HepG2 (cell line): ENCODE measurements around the gene LRP1B. TPM values are rescaled to one million over a fixed set of nuclear protein-coding genes. Genes with fewer than 3 reads are reported as not detected.

Source experiments
- HOXA5 ChIP-seq: sonication (generic); formaldehyde crosslinking; IDR thresholded peaks from 2 replicates; pipeline ENCODE4 v1.4.0; 2020; ENCODE audit warnings: missing genetic modification reagents
- NR2F2 ChIP-seq: IDR thresholded peaks from 2 replicates; pipeline ENCODE4 v1.6.1; 2012; ENCODE audit warnings: low read depth, inconsistent platforms, borderline replicate concordance
- ZNF207 ChIP-seq: fragments of 450-650 bp; IDR thresholded peaks from 2 replicates; pipeline ENCODE4 v1.6.1; 2016; ENCODE audit warnings: antibody characterized with exemption, borderline replicate concordance
- ZNF484 ChIP-seq: sonication (generic); formaldehyde crosslinking; IDR thresholded peaks from 2 replicates; pipeline ENCODE4 v1.5.1; 2020; ENCODE audit warnings: mild to moderate bottlenecking, low read depth, missing genetic modification reagents, borderline replicate concordance
- ZNF777 ChIP-seq: sonication (generic); formaldehyde crosslinking; IDR thresholded peaks from 2 replicates; pipeline ENCODE4 v1.4.0; 2020; ENCODE audit warnings: missing genetic modification reagents
- polyA plus RNA-seq, 8 experiments: library from polyadenylated mRNA; depleted of rRNA in 3 of 8; stranded (reverse) in 7 of 8; unstranded in 1 of 8; fragments of >200 nt; fragmentation: Illumina TruSeq in 4 of 8; extraction: Trizol in 4 of 8; gene quantifications; 2 replicates each; pipeline versions ENCODE4 v1.2.1 to v1.2.3, GENCODE V29; 2011 to 2016; ENCODE audit warnings: low read depth in 4 of 8, missing spikeins in 1 of 8, mixed read lengths in 1 of 8; ENCODE audit not compliant: insufficient read depth in 1 of 8
- total RNA-seq, 5 experiments: library from RNA; depleted of rRNA; stranded (reverse); fragments of >200 nt; fragmentation: Illumina TruSeq; extraction: Trizol; gene quantifications; 2 replicates each; pipeline ENCODE4 v1.2.3, GENCODE V29; 2016; ENCODE audit warnings: low read depth in 1 of 5
- TF ChIP-seq, protein P1 (sequence below): sonication (generic); formaldehyde crosslinking; IDR thresholded peaks from 2 replicates; pipeline ENCODE4 v1.8.0; 2022; ENCODE audit warnings: mild to moderate bottlenecking, missing genetic modification reagents, borderline replicate concordance
- TF ChIP-seq, protein P2 (sequence below): IDR thresholded peaks from 2 replicates; pipeline ENCODE4 v1.6.1; 2016; ENCODE audit warnings: missing biosample characterization, missing genetic modification reagents, low read depth
- TF ChIP-seq, protein P3 (sequence below): sonication (generic); formaldehyde crosslinking; IDR thresholded peaks from 2 replicates; pipeline ENCODE4 v1.4.0; 2020; ENCODE audit warnings: mild to moderate bottlenecking, missing genetic modification reagents
- TF ChIP-seq, protein P4 (sequence below): IDR thresholded peaks from 2 replicates; pipeline ENCODE4 v1.6.1; 2016; ENCODE audit warnings: low read depth, missing genetic modification reagents, missing compliant biosample characterization

LRP1B gene
- total and polyA plus RNA-seq, 2 of the 13 experiments (the other 11 are each of a cell fraction or from before 2014, with no cell fraction given) = 0.04 TPM; not detected in 1

DNA sequence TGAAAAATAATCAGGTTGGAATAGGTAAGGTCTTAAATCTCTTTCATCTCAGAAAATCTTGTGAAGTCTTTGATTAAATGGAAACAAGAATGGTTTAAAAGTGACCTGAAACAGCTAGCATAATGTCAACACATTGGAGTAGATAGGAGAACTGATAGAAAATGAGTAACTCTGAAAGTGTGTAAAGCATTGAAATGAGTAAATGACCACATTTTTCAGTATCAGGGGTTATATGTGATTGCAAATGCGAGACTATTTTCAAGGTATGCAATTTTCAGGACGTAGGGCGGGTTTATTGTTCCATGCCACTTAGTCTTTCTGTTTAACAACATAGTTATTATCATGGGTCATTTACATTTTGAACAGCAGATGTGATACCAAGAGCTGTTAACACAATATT lies 1383.2 kb downstream of the LRP1B start (continued):
- TF ChIP-seq, protein P1, sequence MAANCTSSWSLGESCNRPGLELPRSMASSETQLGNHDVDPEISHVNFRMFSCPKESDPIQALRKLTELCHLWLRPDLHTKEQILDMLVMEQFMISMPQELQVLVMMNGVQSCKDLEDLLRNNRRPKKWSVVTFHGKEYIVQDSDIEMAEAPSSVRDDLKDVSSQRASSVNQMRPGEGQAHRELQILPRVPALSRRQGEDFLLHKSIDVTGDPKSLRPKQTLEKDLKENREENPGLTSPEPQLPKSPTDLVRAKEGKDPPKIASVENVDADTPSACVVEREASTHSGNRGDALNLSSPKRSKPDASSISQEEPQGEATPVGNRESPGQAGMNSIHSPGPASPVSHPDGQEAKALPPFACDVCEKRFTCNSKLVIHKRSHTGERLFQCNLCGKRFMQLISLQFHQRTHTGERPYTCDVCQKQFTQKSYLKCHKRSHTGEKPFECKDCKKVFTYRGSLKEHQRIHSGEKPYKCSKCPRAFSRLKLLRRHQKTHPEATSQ (CRISPR knock-in tag) = no peak
- no peak for TF ChIP-seq ZNF484
- no peak for TF ChIP-seq HOXA5
- TF ChIP-seq NR2F2 = no peak
- TF ChIP-seq, protein P2, sequence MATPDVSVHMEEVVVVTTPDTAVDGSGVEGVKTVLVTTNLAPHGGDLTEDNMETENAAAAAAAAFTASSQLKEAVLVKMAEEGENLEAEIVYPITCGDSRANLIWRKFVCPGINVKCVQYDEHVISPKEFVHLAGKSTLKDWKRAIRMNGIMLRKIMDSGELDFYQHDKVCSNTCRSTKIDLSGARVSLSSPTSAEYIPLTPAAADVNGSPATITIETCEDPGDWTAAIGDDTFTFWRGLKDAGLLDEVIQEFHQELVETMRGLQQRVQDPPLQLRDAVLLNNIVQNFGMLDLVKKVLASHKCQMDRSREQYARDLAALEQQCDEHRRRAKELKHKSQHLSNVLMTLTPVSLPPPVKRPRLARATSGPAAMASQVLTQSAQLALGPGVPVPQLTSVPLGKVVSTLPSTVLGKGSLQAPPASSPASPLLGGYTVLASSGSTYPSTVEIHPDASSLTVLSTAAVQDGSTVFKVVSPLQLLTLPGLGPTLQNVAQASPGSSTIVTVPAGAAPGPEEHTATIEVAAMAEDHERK (CRISPR knock-in tag) = no peak
- no peak for TF ChIP-seq ZNF207
- TF ChIP-seq, protein P3, sequence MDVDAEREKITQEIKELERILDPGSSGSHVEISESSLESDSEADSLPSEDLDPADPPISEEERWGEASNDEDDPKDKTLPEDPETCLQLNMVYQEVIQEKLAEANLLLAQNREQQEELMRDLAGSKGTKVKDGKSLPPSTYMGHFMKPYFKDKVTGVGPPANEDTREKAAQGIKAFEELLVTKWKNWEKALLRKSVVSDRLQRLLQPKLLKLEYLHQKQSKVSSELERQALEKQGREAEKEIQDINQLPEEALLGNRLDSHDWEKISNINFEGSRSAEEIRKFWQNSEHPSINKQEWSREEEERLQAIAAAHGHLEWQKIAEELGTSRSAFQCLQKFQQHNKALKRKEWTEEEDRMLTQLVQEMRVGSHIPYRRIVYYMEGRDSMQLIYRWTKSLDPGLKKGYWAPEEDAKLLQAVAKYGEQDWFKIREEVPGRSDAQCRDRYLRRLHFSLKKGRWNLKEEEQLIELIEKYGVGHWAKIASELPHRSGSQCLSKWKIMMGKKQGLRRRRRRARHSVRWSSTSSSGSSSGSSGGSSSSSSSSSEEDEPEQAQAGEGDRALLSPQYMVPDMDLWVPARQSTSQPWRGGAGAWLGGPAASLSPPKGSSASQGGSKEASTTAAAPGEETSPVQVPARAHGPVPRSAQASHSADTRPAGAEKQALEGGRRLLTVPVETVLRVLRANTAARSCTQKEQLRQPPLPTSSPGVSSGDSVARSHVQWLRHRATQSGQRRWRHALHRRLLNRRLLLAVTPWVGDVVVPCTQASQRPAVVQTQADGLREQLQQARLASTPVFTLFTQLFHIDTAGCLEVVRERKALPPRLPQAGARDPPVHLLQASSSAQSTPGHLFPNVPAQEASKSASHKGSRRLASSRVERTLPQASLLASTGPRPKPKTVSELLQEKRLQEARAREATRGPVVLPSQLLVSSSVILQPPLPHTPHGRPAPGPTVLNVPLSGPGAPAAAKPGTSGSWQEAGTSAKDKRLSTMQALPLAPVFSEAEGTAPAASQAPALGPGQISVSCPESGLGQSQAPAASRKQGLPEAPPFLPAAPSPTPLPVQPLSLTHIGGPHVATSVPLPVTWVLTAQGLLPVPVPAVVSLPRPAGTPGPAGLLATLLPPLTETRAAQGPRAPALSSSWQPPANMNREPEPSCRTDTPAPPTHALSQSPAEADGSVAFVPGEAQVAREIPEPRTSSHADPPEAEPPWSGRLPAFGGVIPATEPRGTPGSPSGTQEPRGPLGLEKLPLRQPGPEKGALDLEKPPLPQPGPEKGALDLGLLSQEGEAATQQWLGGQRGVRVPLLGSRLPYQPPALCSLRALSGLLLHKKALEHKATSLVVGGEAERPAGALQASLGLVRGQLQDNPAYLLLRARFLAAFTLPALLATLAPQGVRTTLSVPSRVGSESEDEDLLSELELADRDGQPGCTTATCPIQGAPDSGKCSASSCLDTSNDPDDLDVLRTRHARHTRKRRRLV (CRISPR knock-in tag) = no peak
- TF ChIP-seq, protein P4, sequence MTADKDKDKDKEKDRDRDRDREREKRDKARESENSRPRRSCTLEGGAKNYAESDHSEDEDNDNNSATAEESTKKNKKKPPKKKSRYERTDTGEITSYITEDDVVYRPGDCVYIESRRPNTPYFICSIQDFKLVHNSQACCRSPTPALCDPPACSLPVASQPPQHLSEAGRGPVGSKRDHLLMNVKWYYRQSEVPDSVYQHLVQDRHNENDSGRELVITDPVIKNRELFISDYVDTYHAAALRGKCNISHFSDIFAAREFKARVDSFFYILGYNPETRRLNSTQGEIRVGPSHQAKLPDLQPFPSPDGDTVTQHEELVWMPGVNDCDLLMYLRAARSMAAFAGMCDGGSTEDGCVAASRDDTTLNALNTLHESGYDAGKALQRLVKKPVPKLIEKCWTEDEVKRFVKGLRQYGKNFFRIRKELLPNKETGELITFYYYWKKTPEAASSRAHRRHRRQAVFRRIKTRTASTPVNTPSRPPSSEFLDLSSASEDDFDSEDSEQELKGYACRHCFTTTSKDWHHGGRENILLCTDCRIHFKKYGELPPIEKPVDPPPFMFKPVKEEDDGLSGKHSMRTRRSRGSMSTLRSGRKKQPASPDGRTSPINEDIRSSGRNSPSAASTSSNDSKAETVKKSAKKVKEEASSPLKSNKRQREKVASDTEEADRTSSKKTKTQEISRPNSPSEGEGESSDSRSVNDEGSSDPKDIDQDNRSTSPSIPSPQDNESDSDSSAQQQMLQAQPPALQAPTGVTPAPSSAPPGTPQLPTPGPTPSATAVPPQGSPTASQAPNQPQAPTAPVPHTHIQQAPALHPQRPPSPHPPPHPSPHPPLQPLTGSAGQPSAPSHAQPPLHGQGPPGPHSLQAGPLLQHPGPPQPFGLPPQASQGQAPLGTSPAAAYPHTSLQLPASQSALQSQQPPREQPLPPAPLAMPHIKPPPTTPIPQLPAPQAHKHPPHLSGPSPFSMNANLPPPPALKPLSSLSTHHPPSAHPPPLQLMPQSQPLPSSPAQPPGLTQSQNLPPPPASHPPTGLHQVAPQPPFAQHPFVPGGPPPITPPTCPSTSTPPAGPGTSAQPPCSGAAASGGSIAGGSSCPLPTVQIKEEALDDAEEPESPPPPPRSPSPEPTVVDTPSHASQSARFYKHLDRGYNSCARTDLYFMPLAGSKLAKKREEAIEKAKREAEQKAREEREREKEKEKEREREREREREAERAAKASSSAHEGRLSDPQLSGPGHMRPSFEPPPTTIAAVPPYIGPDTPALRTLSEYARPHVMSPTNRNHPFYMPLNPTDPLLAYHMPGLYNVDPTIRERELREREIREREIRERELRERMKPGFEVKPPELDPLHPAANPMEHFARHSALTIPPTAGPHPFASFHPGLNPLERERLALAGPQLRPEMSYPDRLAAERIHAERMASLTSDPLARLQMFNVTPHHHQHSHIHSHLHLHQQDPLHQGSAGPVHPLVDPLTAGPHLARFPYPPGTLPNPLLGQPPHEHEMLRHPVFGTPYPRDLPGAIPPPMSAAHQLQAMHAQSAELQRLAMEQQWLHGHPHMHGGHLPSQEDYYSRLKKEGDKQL = no peak
- TF ChIP-seq ZNF777 (CRISPR knock-in tag) = no peak
- TF ChIP-seq, all 625 proteins: peak for 0
